A673 (cell line): ENCODE data around the gene ZBTB24. TPM values are rescaled to one million over a fixed set of nuclear protein-coding genes. Genes with fewer than 3 reads are reported as not detected.

Experiments
- BruUV-seq: library from RNA; stranded (reverse); fragments of 400-500 nt; replicated peaks from 2 replicates; lab custom pipeline; 2021; lab: Mats Ljungman, UMichigan
- CTCF ChIA-PET: fragments of 300-600 bp; sonication (Branson Sonifier 250); formaldehyde crosslinking; loops from one replicate; lab custom pipeline; 2022; ENCODE audit warnings: antibody characterized with exemption; lab: Charles Lee
- POLR2A ChIA-PET: fragments of 300-600 bp; sonication (Branson Sonifier 250); formaldehyde crosslinking; loops from one replicate; lab custom pipeline; 2022; ENCODE audit warnings: antibody characterized with exemption; ENCODE audit not compliant: low non-redundant PET; lab: Charles Lee
- DNase-seq: peaks from one replicate; pipeline ENCODE4 v3.0.0-alpha.2; 2015; ENCODE audit warnings: low spot score
- H3K27ac ChIP-seq: fragments of 200-600 bp; sonication (generic); 2 replicates; pipeline ENCODE4 v1.5.1; 2016; ENCODE audit warnings: mixed run types, low read depth, mild to moderate bottlenecking, mixed read lengths, antibody characterized with exemption, low read length; ENCODE audit not compliant: poor library complexity, severe bottlenecking
- H3K27me3 ChIP-seq: fragments of 200-600 bp; sonication (generic); replicated peaks from 2 replicates; pipeline ENCODE4 v1.6.1; 2017; ENCODE audit warnings: mixed run types, low read depth, mild to moderate bottlenecking, mixed read lengths, antibody characterized with exemption, low read length; ENCODE audit not compliant: insufficient read depth, poor library complexity
- H3K36me3 ChIP-seq: fragments of 200-600 bp; sonication (generic); 2 replicates; pipeline ENCODE4 v1.6.1; 2016; ENCODE audit warnings: mixed run types, mild to moderate bottlenecking, mixed read lengths, antibody characterized with exemption, low read length; ENCODE audit not compliant: insufficient read depth, poor library complexity, severe bottlenecking
- H3K4me1 ChIP-seq: fragments of 200-600 bp; sonication (generic); 2 replicates; pipeline ENCODE4 v1.6.1; 2017; ENCODE audit warnings: mixed run types, mild to moderate bottlenecking, mixed read lengths, antibody characterized with exemption, low read length; ENCODE audit not compliant: insufficient read depth, poor library complexity, severe bottlenecking
- H3K4me3 ChIP-seq: fragments of 200-600 bp; sonication (generic); 2 replicates; pipeline ENCODE4 v1.5.1; 2016; ENCODE audit warnings: low read depth, mixed run types, mild to moderate bottlenecking, mixed read lengths, low read length; ENCODE audit not compliant: poor library complexity, severe bottlenecking
- H3K9me3 ChIP-seq: fragments of 200-600 bp; sonication (generic); 2 replicates; pipeline ENCODE4 v1.6.1; 2016; ENCODE audit warnings: mixed run types, low read depth, mild to moderate bottlenecking, mixed read lengths, antibody characterized with exemption, low read length; ENCODE audit not compliant: poor library complexity, severe bottlenecking
- EZH2 ChIP-seq: fragments of 200-600 bp; sonication (generic); IDR thresholded peaks from 2 replicates; pipeline ENCODE4 v1.6.1; 2017; ENCODE audit warnings: borderline replicate concordance, low read depth, mild to moderate bottlenecking, mixed read lengths, antibody characterized with exemption, low read length; ENCODE audit not compliant: poor library complexity, severe bottlenecking
- intact Hi-C: fragments of 100-400 bp; cut with micrococcal nuclease; formaldehyde crosslinking; loops from one replicate; pipeline ENCODE4 v1.10.0; 2022; ENCODE audit not compliant: unreplicated experiment
- total RNA-seq: library from RNA; stranded (reverse); gene quantifications from 2 replicates; pipeline ENCODE4 v1.2.3, GENCODE V29; 2021
- TF ChIP-seq, protein P1 (sequence below): fragments of 300-800, 200-600 bp; sonication (generic); conservative IDR thresholded peaks from 2 replicates; pipeline ENCODE4 v1.5.1; 2017; ENCODE audit warnings: low read depth, mild to moderate bottlenecking, antibody characterized with exemption, low read length, moderate library complexity, mixed read lengths

The ZBTB24 gene
- total RNA-seq, 1 experiment from 2014 or later = 15.5 TPM

GRCh38 chr6:109474995-109475394 lies 8.0 kb downstream of the ZBTB24 start:
- intact Hi-C loops = no loop called here
- ChIA-PET CTCF (no interaction called here), POLR2A (no interaction called here)
- BruUV-seq = no TSS peak
- no peaks in the 10 kb centered on the region for H3K9me3 ChIP-seq
- H3K36me3 ChIP-seq = peaks cover 63% of the 10 kb centered on the region
- H3K27ac ChIP-seq = no peak overlapping the region
- no peak overlapping the region for H3K4me3 ChIP-seq
- no peak for DNase-seq
- TF ChIP-seq EZH2 = no peak
- TF ChIP-seq, protein P1, sequence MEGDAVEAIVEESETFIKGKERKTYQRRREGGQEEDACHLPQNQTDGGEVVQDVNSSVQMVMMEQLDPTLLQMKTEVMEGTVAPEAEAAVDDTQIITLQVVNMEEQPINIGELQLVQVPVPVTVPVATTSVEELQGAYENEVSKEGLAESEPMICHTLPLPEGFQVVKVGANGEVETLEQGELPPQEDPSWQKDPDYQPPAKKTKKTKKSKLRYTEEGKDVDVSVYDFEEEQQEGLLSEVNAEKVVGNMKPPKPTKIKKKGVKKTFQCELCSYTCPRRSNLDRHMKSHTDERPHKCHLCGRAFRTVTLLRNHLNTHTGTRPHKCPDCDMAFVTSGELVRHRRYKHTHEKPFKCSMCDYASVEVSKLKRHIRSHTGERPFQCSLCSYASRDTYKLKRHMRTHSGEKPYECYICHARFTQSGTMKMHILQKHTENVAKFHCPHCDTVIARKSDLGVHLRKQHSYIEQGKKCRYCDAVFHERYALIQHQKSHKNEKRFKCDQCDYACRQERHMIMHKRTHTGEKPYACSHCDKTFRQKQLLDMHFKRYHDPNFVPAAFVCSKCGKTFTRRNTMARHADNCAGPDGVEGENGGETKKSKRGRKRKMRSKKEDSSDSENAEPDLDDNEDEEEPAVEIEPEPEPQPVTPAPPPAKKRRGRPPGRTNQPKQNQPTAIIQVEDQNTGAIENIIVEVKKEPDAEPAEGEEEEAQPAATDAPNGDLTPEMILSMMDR = no peak
- H3K4me1 ChIP-seq = peaks cover 5% of the 10 kb centered on the region
- no peaks in the 10 kb centered on the region for H3K27me3 ChIP-seq

- ChIA-PET CTCF (no interaction called here), POLR2A (no interaction called here)
- TF ChIP-seq EZH2 = no peak
- TF ChIP-seq, protein P1 = no peak
Observed at GRCh38 chr6:109473120-109473519, 9.9 kb downstream of the ZBTB24 start.

GRCh38 chr6:109472132-109472995 lies 10.7 kb downstream of the ZBTB24 start:
- CTCF ChIA-PET = no interaction called here
- Histone ChIP-seq H3K27ac (no peak overlapping the region), H3K4me1 (no peaks in the 10 kb centered on the region), H3K36me3 (peaks cover 60% of the 10 kb centered on the region), H3K4me3 (no peak overlapping the region), H3K9me3 (no peaks in the 10 kb centered on the region), H3K27me3 (no peaks in the 10 kb centered on the region)
- no peak for DNase-seq
- BruUV-seq = no TSS peak
- no peak for TF ChIP-seq EZH2
- TF ChIP-seq, protein P1 = no peak
- intact Hi-C loops = no loop called here
- POLR2A ChIA-PET = no interaction called here

More at GRCh38 chr6:109473120-109473519, 9.9 kb downstream of the ZBTB24 start:
- DNase-seq = no peak
- H3K36me3 ChIP-seq = peaks cover 57% of the 10 kb centered on the region
- H3K27ac ChIP-seq = no peak overlapping the region
- no TSS peak for BruUV-seq
- no peaks in the 10 kb centered on the region for H3K27me3 ChIP-seq
- intact Hi-C loops = no loop called here
- H3K4me3 ChIP-seq = no peak overlapping the region
- H3K9me3 ChIP-seq = no peaks in the 10 kb centered on the region
- no peaks in the 10 kb centered on the region for H3K4me1 ChIP-seq
